BLaER1 (cell line): ENCODE data around the gene RPA3.
A peak's percentile ranks its signal among the peaks of the same experiment; 100 is the strongest.

Experiments used
- H3K27ac ChIP-seq: shearing (Covaris generic); formaldehyde crosslinking; 2 replicates; pipeline ENCODE4 v1.8.1; 2022
- H3K27me3 ChIP-seq: shearing (Covaris generic); formaldehyde crosslinking; 2 replicates; pipeline ENCODE4 v1.8.1; 2022
- H3K36me3 ChIP-seq: shearing (Covaris generic); formaldehyde crosslinking; 2 replicates; pipeline ENCODE4 v1.8.1; 2022
- H3K4me1 ChIP-seq: shearing (Covaris generic); formaldehyde crosslinking; 2 replicates; pipeline ENCODE4 v1.8.1; 2022
- H3K4me2 ChIP-seq: shearing (Covaris generic); formaldehyde crosslinking; 2 replicates; pipeline ENCODE4 v1.8.1; 2022
- H3K4me3 ChIP-seq: shearing (Covaris generic); formaldehyde crosslinking; 2 replicates; pipeline ENCODE4 v1.8.1; 2022
- H3K9ac ChIP-seq: shearing (Covaris generic); formaldehyde crosslinking; 2 replicates; pipeline ENCODE4 v1.8.1; 2022
- H3K9me3 ChIP-seq: shearing (Covaris generic); formaldehyde crosslinking; 2 replicates; pipeline ENCODE4 v1.8.1; 2022
- H4K20me1 ChIP-seq: shearing (Covaris generic); formaldehyde crosslinking; 2 replicates; pipeline ENCODE4 v1.8.1; 2022
- Cebpa-rat ChIP-seq: shearing (Covaris generic); IDR thresholded peaks from 2 replicates; pipeline ENCODE4 v1.8.1; 2022

RPA3 gene

GRCh38 chr7:7696458-7697119 is 21.8 kb downstream of the RPA3 start:
- no peak overlapping the region for H3K4me2 ChIP-seq
- H3K27ac ChIP-seq: no peak overlapping the region
- no peak for TF ChIP-seq Cebpa-rat
- H4K20me1 ChIP-seq: no peaks in the 10 kb centered on the region
- no peak overlapping the region for H3K9ac ChIP-seq
- H3K9me3 ChIP-seq: no peaks in the 10 kb centered on the region
- no peaks in the 10 kb centered on the region; the same call in 1 of the 2 replicates for H3K36me3 ChIP-seq
- H3K4me1 ChIP-seq: peaks cover 22% of the 10 kb centered on the region
- H3K4me3 ChIP-seq: no peak overlapping the region
- no peaks in the 10 kb centered on the region for H3K27me3 ChIP-seq

- H3K27ac ChIP-seq: no peak overlapping the region
- no peak for TF ChIP-seq Cebpa-rat
Measured at GRCh38 chr7:7695111-7695817, 23.1 kb downstream of the RPA3 start.

DNA sequence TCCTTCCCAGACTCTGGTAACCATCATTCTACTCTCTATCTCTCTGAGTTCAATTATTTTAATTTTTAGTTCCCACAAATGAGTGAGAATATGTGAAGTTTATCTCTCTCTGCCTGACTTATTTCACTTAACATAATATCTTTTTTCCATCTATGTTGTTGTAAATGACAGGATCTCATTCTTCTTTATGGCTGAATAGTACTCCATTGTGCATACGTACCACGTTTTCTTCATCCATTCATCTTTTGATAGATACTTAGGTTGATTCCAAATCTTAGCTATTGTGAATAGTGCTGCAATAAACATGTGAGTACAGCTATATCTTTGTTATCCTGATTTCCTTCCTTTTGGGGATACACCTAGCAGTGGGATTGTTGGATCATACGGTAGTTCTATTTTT is 23.9 kb downstream of the RPA3 start:
- Histone ChIP-seq H4K20me1 (no peaks in the 10 kb centered on the region), H3K9ac (no peak overlapping the region), H3K4me3 (no peak overlapping the region), H3K36me3 (no peaks in the 10 kb centered on the region; the same call in 1 of the 2 replicates), H3K27ac (no peak overlapping the region), H3K9me3 (no peaks in the 10 kb centered on the region), H3K4me2 (no peak overlapping the region), H3K27me3 (no peaks in the 10 kb centered on the region), H3K4me1 (peaks cover 15% of the 10 kb centered on the region)
- no peak for TF ChIP-seq Cebpa-rat

More at GRCh38 chr7:7695111-7695817, 23.1 kb downstream of the RPA3 start:
- Histone ChIP-seq H3K9me3 (no peaks in the 10 kb centered on the region), H3K27me3 (no peaks in the 10 kb centered on the region), H4K20me1 (no peaks in the 10 kb centered on the region), H3K4me2 (no peak overlapping the region), H3K9ac (no peak overlapping the region), H3K4me3 (no peak overlapping the region), H3K36me3 (no peaks in the 10 kb centered on the region; the same call in 1 of the 2 replicates), H3K4me1 (peaks cover 22% of the 10 kb centered on the region)

DNA sequence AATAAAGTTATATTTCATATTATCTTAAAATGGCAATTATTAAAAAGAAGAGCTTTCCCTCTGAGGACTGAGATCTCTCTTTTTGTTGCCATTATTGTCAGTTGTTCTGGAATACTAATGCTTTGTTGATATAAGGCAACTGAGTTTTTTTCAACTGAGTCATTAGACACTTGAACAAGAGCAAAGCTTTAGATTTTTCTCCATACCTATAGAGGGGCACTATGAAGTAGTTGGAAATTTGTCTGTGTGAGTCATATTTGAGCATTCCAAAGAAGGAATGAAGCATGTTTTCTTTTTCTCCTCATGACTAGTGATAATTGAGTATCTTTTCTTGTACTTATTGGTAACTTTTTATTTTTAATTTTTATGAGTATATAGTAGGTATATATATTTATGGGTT is 24.5 kb downstream of the RPA3 start:
- no peaks in the 10 kb centered on the region for H3K9me3 ChIP-seq
- H3K27me3 ChIP-seq: no peaks in the 10 kb centered on the region
- no peak overlapping the region for H3K9ac ChIP-seq
- H3K36me3 ChIP-seq: no peaks in the 10 kb centered on the region; the same call in 1 of the 2 replicates
- no peak overlapping the region for H3K4me3 ChIP-seq
- H3K27ac ChIP-seq: no peak overlapping the region
- no peak for TF ChIP-seq Cebpa-rat
- H3K4me1 ChIP-seq: peaks cover 8% of the 10 kb centered on the region
- H4K20me1 ChIP-seq: no peaks in the 10 kb centered on the region
- no peak overlapping the region for H3K4me2 ChIP-seq

GRCh38 chr7:7688956-7689355 is 29.5 kb downstream of the RPA3 start:
- Histone ChIP-seq H3K9ac (no peak overlapping the region), H3K36me3 (no peaks in the 10 kb centered on the region; the same call in 1 of the 2 replicates), H3K4me3 (no peak overlapping the region), H3K4me2 (no peak overlapping the region), H3K27me3 (no peaks in the 10 kb centered on the region), H3K27ac (no peak overlapping the region), H3K4me1 (peaks cover 10% of the 10 kb centered on the region), H3K9me3 (no peaks in the 10 kb centered on the region), H4K20me1 (no peaks in the 10 kb centered on the region)
- TF ChIP-seq Cebpa-rat: no peak

DNA sequence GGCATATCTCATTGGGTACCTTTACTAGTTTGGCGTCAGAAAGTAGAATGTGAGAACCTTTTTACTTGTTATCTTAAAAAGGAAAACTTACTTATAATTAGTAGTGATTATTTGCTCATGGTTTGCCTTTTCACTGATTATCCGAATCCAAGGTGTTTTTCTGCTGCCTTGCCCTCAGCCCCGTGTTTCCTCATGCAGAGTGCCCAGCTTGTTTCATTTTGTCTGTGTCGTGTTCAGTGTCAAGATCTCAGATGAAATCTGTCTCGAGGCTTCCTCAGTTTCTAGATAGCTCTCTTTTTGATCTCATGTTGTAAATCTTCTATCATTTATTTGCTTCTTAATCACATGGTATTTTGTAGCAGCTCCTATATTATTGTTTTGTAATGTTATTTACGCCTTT is 30.1 kb downstream of the RPA3 start:
- Histone ChIP-seq H3K4me1 (peaks cover 10% of the 10 kb centered on the region), H3K27ac (no peak overlapping the region), H3K36me3 (no peaks in the 10 kb centered on the region; the same call in 1 of the 2 replicates), H4K20me1 (no peaks in the 10 kb centered on the region), H3K4me2 (no peak overlapping the region), H3K4me3 (no peak overlapping the region), H3K9me3 (no peaks in the 10 kb centered on the region), H3K27me3 (no peaks in the 10 kb centered on the region), H3K9ac (no peak overlapping the region)
- no peak for TF ChIP-seq Cebpa-rat

- no peaks in the 10 kb centered on the region for H3K9me3 ChIP-seq
- no peaks in the 10 kb centered on the region; the same call in 1 of the 2 replicates for H3K36me3 ChIP-seq
Measured at GRCh38 chr7:7687800-7688199, 30.6 kb downstream of the RPA3 start.

GRCh38 chr7:7686811-7687508 is 31.4 kb downstream of the RPA3 start:
- Histone ChIP-seq H3K9ac (no peak overlapping the region), H3K27me3 (no peaks in the 10 kb centered on the region), H3K9me3 (no peaks in the 10 kb centered on the region), H3K36me3 (no peaks in the 10 kb centered on the region), H3K4me2 (no peak overlapping the region), H4K20me1 (no peaks in the 10 kb centered on the region), H3K4me3 (no peak overlapping the region), H3K4me1 (peaks cover 10% of the 10 kb centered on the region), H3K27ac (no peak overlapping the region)
- TF ChIP-seq Cebpa-rat: no peak

More at GRCh38 chr7:7687800-7688199, 30.6 kb downstream of the RPA3 start:
- peak overlapping the region; percentile 8; the same call in 1 of the 2 replicates for H3K4me2 ChIP-seq
- no peak overlapping the region for H3K9ac ChIP-seq
- no peak overlapping the region for H3K4me3 ChIP-seq
- peaks cover 10% of the 10 kb centered on the region for H3K4me1 ChIP-seq
- H3K27me3 ChIP-seq: no peaks in the 10 kb centered on the region
- TF ChIP-seq Cebpa-rat: no peak
- H4K20me1 ChIP-seq: no peaks in the 10 kb centered on the region
- no peak overlapping the region for H3K27ac ChIP-seq

GRCh38 chr7:7682861-7683260 is 35.5 kb downstream of the RPA3 start:
- H3K27ac ChIP-seq: no peak overlapping the region
- peaks cover 2% of the 10 kb centered on the region; the same call in 1 of the 2 replicates for H3K36me3 ChIP-seq
- no peak overlapping the region for H3K4me3 ChIP-seq
- no peak for TF ChIP-seq Cebpa-rat
- H3K4me1 ChIP-seq: peaks cover 11% of the 10 kb centered on the region
- no peak overlapping the region for H3K9ac ChIP-seq
- 0 out of 2 replicates have a peak, but pooled peaks cover under 1% of the 10 kb centered on the region for H3K9me3 ChIP-seq
- H3K27me3 ChIP-seq: no peaks in the 10 kb centered on the region
- no peaks in the 10 kb centered on the region for H4K20me1 ChIP-seq
- H3K4me2 ChIP-seq: no peak overlapping the region
